22Rv1 (cell line): Measurements from ENCODE around the gene EHHADH.

Source experiments
- ZFX ChIP-seq: fragments of 450-650 bp; IDR thresholded peaks from 2 replicates; pipeline ENCODE4 v1.6.1; 2017; ENCODE audit warnings: antibody characterized with exemption, borderline replicate concordance
- TF ChIP-seq, protein P1 (sequence below): fragments of 450-650 bp; IDR thresholded peaks from 2 replicates; pipeline ENCODE4 v1.5.1; 2017; ENCODE audit warnings: mild to moderate bottlenecking

DNA sequence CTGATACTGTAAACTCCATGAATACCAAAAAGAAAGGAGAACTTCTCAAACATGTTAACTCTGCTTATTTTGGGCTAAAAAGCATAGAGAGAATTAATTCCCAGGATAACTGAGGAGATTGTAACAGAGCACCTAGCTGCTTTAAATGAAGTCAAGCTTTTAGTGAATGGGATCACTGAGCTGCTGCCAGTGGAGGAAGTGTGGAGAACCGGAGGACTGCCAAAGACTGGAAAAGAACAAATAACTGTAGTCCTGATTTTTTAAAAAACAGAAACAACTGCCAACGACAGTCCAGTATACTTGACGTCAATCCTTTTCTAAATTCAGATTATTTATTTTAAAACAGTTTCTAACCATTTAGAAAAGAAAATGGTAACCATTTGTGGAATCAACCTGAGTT is 104.3 kb downstream of the EHHADH start:
- TF ChIP-seq, protein P1, sequence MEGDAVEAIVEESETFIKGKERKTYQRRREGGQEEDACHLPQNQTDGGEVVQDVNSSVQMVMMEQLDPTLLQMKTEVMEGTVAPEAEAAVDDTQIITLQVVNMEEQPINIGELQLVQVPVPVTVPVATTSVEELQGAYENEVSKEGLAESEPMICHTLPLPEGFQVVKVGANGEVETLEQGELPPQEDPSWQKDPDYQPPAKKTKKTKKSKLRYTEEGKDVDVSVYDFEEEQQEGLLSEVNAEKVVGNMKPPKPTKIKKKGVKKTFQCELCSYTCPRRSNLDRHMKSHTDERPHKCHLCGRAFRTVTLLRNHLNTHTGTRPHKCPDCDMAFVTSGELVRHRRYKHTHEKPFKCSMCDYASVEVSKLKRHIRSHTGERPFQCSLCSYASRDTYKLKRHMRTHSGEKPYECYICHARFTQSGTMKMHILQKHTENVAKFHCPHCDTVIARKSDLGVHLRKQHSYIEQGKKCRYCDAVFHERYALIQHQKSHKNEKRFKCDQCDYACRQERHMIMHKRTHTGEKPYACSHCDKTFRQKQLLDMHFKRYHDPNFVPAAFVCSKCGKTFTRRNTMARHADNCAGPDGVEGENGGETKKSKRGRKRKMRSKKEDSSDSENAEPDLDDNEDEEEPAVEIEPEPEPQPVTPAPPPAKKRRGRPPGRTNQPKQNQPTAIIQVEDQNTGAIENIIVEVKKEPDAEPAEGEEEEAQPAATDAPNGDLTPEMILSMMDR: no peak
- TF ChIP-seq ZFX: no peak
